GM12875 (cell line): Measurements from ENCODE around the gene ITGB5.

ENCODE experiments used
- H3K4me3 ChIP-seq: one replicate; pipeline ENCODE4 v1.5.1; 2011; ENCODE audit warnings: low read depth, low read length, control low read depth
- TF ChIP-seq, protein P1 (sequence below): IDR thresholded peaks from 2 replicates; pipeline ENCODE4 v1.5.1; 2011; ENCODE audit warnings: low read depth, mild to moderate bottlenecking, control low read depth, inconsistent platforms, low read length, moderate library complexity, borderline replicate concordance; ENCODE audit not compliant: insufficient read depth

The ITGB5 gene

DNA sequence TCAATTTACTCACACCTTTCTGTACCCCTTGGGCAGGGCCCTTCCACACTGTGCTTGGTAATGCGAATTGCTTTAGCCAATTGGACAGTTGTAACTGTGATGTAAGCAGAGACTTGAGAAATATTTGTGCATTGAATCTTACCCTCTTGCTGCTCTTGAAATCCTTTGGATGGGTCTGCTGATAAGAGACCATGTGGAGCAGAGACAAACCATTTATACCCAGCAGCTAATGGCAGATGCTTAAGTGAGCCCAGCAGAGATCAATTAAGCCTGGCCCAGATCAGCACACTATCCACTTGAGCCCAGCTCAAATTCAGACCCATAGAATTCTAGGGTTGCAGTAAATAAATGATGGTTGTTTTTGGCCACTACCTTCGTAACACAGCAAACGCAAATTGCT lies 28.1 kb upstream of the ITGB5 start:
- TF ChIP-seq, protein P1, sequence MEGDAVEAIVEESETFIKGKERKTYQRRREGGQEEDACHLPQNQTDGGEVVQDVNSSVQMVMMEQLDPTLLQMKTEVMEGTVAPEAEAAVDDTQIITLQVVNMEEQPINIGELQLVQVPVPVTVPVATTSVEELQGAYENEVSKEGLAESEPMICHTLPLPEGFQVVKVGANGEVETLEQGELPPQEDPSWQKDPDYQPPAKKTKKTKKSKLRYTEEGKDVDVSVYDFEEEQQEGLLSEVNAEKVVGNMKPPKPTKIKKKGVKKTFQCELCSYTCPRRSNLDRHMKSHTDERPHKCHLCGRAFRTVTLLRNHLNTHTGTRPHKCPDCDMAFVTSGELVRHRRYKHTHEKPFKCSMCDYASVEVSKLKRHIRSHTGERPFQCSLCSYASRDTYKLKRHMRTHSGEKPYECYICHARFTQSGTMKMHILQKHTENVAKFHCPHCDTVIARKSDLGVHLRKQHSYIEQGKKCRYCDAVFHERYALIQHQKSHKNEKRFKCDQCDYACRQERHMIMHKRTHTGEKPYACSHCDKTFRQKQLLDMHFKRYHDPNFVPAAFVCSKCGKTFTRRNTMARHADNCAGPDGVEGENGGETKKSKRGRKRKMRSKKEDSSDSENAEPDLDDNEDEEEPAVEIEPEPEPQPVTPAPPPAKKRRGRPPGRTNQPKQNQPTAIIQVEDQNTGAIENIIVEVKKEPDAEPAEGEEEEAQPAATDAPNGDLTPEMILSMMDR = no peak
- H3K4me3 ChIP-seq = no peak overlapping the region

DNA sequence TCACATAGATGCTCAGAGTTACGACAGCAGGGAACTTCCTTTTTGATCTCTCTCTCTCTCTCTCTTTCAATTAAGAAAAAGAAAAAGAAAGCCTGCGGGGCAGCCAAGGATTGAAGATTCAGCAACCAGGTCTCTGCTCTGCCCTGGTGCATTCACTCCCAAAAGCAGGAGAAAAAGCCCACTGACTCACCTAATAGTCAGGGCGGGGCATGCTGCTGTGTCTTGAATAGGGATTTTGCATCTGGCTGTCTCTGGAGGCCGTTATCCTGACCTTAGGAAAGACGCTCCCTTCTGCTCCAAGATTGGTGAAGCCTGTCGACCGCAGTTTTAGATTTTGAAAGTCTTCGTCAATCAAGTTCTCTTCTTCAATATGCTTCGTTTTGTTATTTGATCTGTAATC lies 20.8 kb upstream of the ITGB5 start:
- H3K4me3 ChIP-seq = no peak overlapping the region
- TF ChIP-seq, protein P1 = no peak

DNA sequence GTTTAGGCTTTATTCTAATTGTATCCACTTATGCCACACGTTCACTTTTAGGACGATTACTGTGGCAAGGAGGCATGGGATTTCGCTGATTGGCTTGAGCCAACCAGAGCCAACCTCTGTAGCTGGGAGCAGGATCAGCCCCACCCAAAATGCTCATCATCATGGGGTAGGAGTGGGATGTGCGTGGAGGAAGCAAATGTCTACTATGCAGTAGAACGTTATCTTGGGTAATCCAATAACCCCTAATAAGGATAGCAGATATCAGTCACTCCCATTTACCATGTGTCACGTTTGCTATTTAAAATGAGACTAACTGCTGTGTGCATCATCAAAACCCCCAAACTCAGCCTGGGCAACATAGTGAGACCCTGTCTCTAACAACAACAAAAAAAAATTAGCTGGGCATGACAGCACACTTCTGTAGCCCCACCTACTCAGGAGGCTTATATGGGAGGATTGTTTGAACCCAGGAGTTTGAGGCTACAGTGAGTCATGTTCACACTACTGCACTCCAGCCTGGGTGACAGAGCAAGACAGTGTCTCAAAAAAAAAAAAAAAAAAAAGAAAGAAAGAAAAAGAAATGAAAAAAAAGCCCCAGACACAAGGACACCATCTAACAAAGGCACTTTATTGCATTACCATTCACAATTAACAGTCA lies 17.8 kb upstream of the ITGB5 start:
- H3K4me3 ChIP-seq = no peak overlapping the region
- TF ChIP-seq, protein P1 = no peak

DNA sequence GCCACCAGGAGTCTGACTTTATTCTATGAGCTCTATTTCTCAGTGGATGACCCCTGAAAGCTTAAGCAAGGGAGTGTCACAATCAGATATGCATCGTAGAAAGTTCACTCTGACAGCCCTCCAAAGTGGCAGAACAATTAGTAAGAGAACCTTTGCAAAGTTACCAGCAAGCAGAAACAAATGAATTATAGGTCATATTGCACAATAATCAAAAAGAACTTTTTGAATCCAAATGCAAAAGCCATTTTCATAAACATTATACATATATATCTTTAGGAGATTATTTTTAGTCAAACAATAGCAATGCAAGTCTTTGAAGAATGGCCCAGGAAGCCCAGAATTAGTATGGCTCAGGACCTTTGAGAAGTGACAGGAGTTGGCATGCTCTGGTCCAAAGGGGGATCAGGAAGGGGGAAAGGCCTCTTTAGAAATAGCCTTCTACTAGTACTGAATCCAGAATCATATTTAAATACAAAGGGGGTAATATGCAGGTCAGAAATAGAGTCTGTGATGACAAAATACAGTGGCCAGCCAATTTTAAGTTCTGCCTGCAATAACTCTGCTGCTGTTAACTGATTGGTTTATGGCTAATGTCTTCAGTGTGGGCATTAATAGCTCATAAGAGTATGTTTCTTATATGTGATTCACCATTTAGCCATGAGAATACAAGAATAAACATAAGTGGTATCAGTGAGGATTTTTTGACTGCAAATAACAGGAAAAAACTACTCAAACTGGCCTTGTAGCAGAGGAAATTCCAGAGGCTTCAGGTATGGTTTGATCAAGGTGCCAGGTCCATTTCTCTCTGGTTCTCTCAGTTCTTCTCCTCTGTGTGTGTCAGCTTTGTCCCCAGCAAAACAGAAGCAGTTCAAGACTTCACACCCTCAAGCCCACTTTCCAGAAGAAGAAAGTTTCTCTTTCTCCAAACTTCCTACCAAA lies 17.0 kb upstream of the ITGB5 start:
- H3K4me3 ChIP-seq = no peak overlapping the region
- TF ChIP-seq, protein P1 = no peak

DNA sequence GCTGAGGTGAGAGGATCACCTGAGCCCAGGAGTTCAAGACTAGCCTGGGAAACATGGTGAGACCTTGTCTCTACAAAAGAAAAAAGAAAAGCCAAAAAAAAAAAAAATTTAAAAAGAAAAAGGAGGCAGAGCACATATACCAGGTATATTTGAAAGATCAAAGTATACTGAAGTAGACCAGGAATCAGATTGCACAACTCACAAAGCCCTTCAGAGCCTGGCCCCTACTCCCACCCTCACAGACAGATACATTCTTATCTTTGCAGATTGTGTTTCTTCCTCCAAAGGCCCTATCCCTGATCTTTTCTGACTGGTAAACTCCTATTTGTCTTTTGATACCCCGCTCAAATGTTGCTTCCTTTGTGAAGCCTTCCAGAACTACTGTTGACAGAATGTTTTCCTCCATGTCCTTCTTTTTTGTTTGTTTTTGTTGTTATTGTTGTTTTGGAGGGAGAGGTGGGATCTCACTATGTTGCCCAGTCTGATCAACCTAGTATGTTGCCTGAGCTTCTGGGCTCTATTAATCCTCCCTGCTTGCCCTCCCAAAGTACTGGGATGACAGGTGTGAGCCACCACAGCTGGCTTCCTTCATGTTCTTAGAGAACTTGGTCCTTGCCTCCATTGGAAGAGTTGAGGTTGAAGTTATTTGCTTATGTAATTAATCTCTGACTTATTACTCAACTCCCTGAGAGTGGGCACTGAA lies 9.8 kb upstream of the ITGB5 start:
- no peak overlapping the region for H3K4me3 ChIP-seq
- TF ChIP-seq, protein P1 = no peak

DNA sequence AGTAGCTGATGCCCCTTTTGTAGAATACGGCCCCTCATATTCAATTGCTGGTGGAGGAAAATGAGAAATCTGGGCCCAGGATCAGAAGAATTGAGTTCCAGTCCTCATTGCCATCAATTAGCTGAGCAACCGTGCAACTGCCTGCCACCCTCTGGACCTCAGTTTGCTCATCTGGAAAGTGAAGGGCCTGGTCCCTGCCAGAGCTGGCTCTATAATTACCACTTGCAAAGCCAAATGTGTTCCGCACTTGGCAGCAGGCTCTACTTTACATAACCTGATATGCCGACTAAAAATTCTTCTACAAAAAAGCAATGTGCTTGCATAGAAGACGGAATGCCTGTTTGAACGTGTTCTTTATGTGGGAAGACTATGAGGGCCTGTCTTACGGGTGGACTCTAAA lies 8.6 kb upstream of the ITGB5 start:
- TF ChIP-seq, protein P1 = no peak
- no peak overlapping the region for H3K4me3 ChIP-seq
